SKM-1 treated with dmso at 0.1 percent for 144 hours (cell line): Measurements from ENCODE around the gene GNB2.
A peak's percentile ranks its signal among the peaks of the same experiment; 100 is the strongest.
"Not testable (repeated sequence)": the region's sequence is repeated elsewhere in the genome, so short reads cannot be mapped to it uniquely, and the experiment has no call there.

ENCODE experiments used
- DNase-seq: peaks from one replicate; lab custom pipeline; 2025; ENCODE audit not compliant: unreplicated experiment; lab: John Stamatoyannopoulos, UW

The GNB2 gene

GRCh38 chr7:100694098-100694745 lies 20.7 kb downstream of the GNB2 start, which contains the start of gene GIGYF1:
GIGYF1 (minus strand) TSS chr7:100694250; CDS start chr7:100688238, 6,012 bp downstream.
- peak; percentile 65 for DNase-seq

- DNase-seq: no peak
Observed at GRCh38 chr7:100696123-100696521, 22.6 kb downstream of the GNB2 start.

- no peak for DNase-seq
Observed at GRCh38 chr7:100699018-100699417, 25.5 kb downstream of the GNB2 start.

- DNase-seq: not testable (repeated sequence)
Observed at GRCh38 chr7:100701089-100701488, 27.5 kb downstream of the GNB2 start.

- peak; percentile 37 for DNase-seq
Observed at GRCh38 chr7:100705320-100705752, 31.8 kb downstream of the GNB2 start.

GRCh38 chr7:100705753-100706671 lies 32.5 kb downstream of the GNB2 start, which contains the start of gene POP7:
POP7 (plus strand) TSS chr7:100706121; CDS start chr7:100706831, 710 bp downstream.
- peak; percentile 96 for DNase-seq

- no peak for DNase-seq
Observed at GRCh38 chr7:100706672-100707311, 33.3 kb downstream of the GNB2 start.

- no peak for DNase-seq
Observed at GRCh38 chr7:100708395-100708794, 34.9 kb downstream of the GNB2 start.

- no peak for DNase-seq
Observed at GRCh38 chr7:100710452-100710851, 36.9 kb downstream of the GNB2 start.

- DNase-seq: no peak
Observed at GRCh38 chr7:100711369-100711768, 37.8 kb downstream of the GNB2 start.

- no peak for DNase-seq
Observed at GRCh38 chr7:100714725-100715124, 41.2 kb downstream of the GNB2 start.

GRCh38 chr7:100717073-100717472 lies 43.5 kb downstream of the GNB2 start:
- not testable (repeated sequence) for DNase-seq

- no peak for DNase-seq
Observed at GRCh38 chr7:100719523-100720278, 46.2 kb downstream of the GNB2 start.

- no peak for DNase-seq
Observed at GRCh38 chr7:100720279-100720670, 46.7 kb downstream of the GNB2 start, which contains the start of gene EPO. EPO (plus strand) TSS chr7:100720468; CDS start chr7:100720981, 513 bp downstream.

GRCh38 chr7:100720671-100721504 lies 47.3 kb downstream of the GNB2 start:
- no peak for DNase-seq

- no peak for DNase-seq
Observed at GRCh38 chr7:100721505-100721812, 47.9 kb downstream of the GNB2 start.

GRCh38 chr7:100722480-100723212 lies 49.1 kb downstream of the GNB2 start:
- no peak for DNase-seq

GRCh38 chr7:100723732-100724275 lies 50.3 kb downstream of the GNB2 start:
- DNase-seq: no peak

GRCh38 chr7:100724364-100724763 lies 50.8 kb downstream of the GNB2 start:
- not testable (repeated sequence) for DNase-seq
